HG02588 (cell line): Measurements from ENCODE around the gene LRBA.

Experiments
- ATAC-seq: cut with Tn5 transposase; IDR thresholded peaks from one replicate; pipeline ENCODE4 v1.9.1; 2021; ENCODE audit warnings: mild to moderate bottlenecking, moderate library complexity; ENCODE audit not compliant: unreplicated experiment

Gene LRBA

GRCh38 chr4:150818661-150819060, 196.4 kb downstream of the LRBA start:
- no peak for ATAC-seq

GRCh38 chr4:150817804-150818528, 197.1 kb downstream of the LRBA start:
- ATAC-seq = no peak

GRCh38 chr4:150817017-150817416, 198.1 kb downstream of the LRBA start:
- no peak for ATAC-seq

GRCh38 chr4:150816491-150816890, 198.6 kb downstream of the LRBA start:
- no peak for ATAC-seq

- ATAC-seq = no peak
These were observed 200.2 kb downstream of the LRBA start for GRCh38 chr4:150814873-150815272.

- no peak for ATAC-seq
These were observed 209.7 kb downstream of the LRBA start for GRCh38 chr4:150805183-150806025.

GRCh38 chr4:150801833-150802232, 213.3 kb downstream of the LRBA start:
- no peak for ATAC-seq

GRCh38 chr4:150799207-150799606, 215.9 kb downstream of the LRBA start:
- ATAC-seq = no peak

GRCh38 chr4:150794706-150795105, 220.4 kb downstream of the LRBA start:
- ATAC-seq = no peak

- ATAC-seq = no peak
These were observed 225.2 kb downstream of the LRBA start for GRCh38 chr4:150789864-150790263.

- no peak for ATAC-seq
These were observed 230.1 kb downstream of the LRBA start for GRCh38 chr4:150784939-150785338.

- no peak for ATAC-seq
These were observed 230.8 kb downstream of the LRBA start for GRCh38 chr4:150784305-150784704.

- ATAC-seq = no peak
These were observed 232.2 kb downstream of the LRBA start for GRCh38 chr4:150782921-150783320.

- no peak for ATAC-seq
These were observed 232.8 kb downstream of the LRBA start for GRCh38 chr4:150782311-150782710.

- ATAC-seq = no peak
These were observed 233.9 kb downstream of the LRBA start for GRCh38 chr4:150781191-150781590.

- ATAC-seq = no peak
These were observed 235.4 kb downstream of the LRBA start for GRCh38 chr4:150779707-150780106.

- ATAC-seq = no peak
These were observed 241.2 kb downstream of the LRBA start for GRCh38 chr4:150773729-150774449.

GRCh38 chr4:150773032-150773431, 242.1 kb downstream of the LRBA start:
- no peak for ATAC-seq

GRCh38 chr4:150771382-150771781, 243.7 kb downstream of the LRBA start:
- ATAC-seq = no peak

- no peak for ATAC-seq
These were observed 245.2 kb downstream of the LRBA start for GRCh38 chr4:150769845-150770244.

GRCh38 chr4:150769248-150769647, 245.8 kb downstream of the LRBA start:
- ATAC-seq = no peak

- no peak for ATAC-seq
These were observed 246.6 kb downstream of the LRBA start for GRCh38 chr4:150768497-150768896.
